ENCODE data around the gene MYO15B.
A peak's percentile ranks its signal among the peaks of the same experiment; 100 is the strongest.

The MYO15B gene

GRCh38 chr17:75666959-75667790 lies 79.6 kb downstream of the MYO15B start, which contains the start of the genes RECQL5 and SAP30BP:
Gene RECQL5 (minus strand): TSS chr17:75667154. CDS start chr17:75666557, 597 bp downstream.
Gene SAP30BP (plus strand): TSS chr17:75667338. CDS start chr17:75667373, 35 bp downstream.
- DNase-seq (ENCODE audit: low read depth) = peak; percentile 81

- no peak for DNase-seq (ENCODE audit: low read depth)
Measured at GRCh38 chr17:75667825-75668224, 80.2 kb downstream of the MYO15B start.

GRCh38 chr17:75668489-75668888 lies 80.9 kb downstream of the MYO15B start:
- DNase-seq (ENCODE audit: low read depth) = no peak

GRCh38 chr17:75670868-75671267 lies 83.3 kb downstream of the MYO15B start:
- DNase-seq (ENCODE audit: low read depth) = no peak

GRCh38 chr17:75672011-75672410 lies 84.4 kb downstream of the MYO15B start:
- DNase-seq (ENCODE audit: low read depth) = no peak

- DNase-seq (ENCODE audit: low read depth) = no peak
Measured at GRCh38 chr17:75673487-75673886, 85.9 kb downstream of the MYO15B start.
